Mucosa of gallbladder (tissue), 1 donor: ENCODE measurements around the gene FARS2. TPM values are rescaled to one million over a fixed set of nuclear protein-coding genes. Genes with fewer than 3 reads are reported as not detected.
"Not testable (repeated sequence)": the region's sequence is repeated elsewhere in the genome, so short reads cannot be mapped to it uniquely, and the experiment has no call there.

ENCODE experiments used
- DNase-seq: peaks from one replicate; pipeline ENCODE4 v3.0.0-alpha.2; 2020; ENCODE audit warnings: low spot score
- total RNA-seq: library from RNA; stranded (reverse); gene quantifications from one replicate; pipeline ENCODE4 v1.2.1, GENCODE V29; 2021
- donor health status: DM: no; HTN: no; CAD: no.

The FARS2 gene
- total RNA-seq, 1 donor from 2014 or later, result 15.7 TPM

- DNase-seq, result no peak
Observed at GRCh38 chr6:5786969-5787720, 525.8 kb downstream of the FARS2 start.

- DNase-seq, result not testable (repeated sequence)
Observed at GRCh38 chr6:5789426-5789825, 528.1 kb downstream of the FARS2 start.

GRCh38 chr6:5796555-5796954 is 535.2 kb downstream of the FARS2 start:
- DNase-seq, result not testable (repeated sequence)

GRCh38 chr6:5806406-5806805 is 545.1 kb downstream of the FARS2 start:
- DNase-seq, result not testable (repeated sequence)

- no peak for DNase-seq
Observed at GRCh38 chr6:5809450-5809849, 548.1 kb downstream of the FARS2 start.

- no peak for DNase-seq
Observed at GRCh38 chr6:5811997-5812396, 550.7 kb downstream of the FARS2 start.

GRCh38 chr6:5813625-5814027 is 552.3 kb downstream of the FARS2 start:
- DNase-seq, result no peak

- DNase-seq, result no peak
Observed at GRCh38 chr6:5814116-5814515, 552.8 kb downstream of the FARS2 start.

- no peak for DNase-seq
Observed at GRCh38 chr6:5814901-5815300, 553.6 kb downstream of the FARS2 start.

- no peak for DNase-seq
Observed at GRCh38 chr6:5817869-5818268, 556.6 kb downstream of the FARS2 start.

- DNase-seq, result no peak
Observed at GRCh38 chr6:5818959-5819358, 557.6 kb downstream of the FARS2 start.

Other genes starting within 250 kb of the FARS2 start
- gene PPP1R3G, start 176.2 kb upstream of the FARS2 start, total RNA-seq, result 2.8 TPM
- gene LYRM4, start 563 bp upstream of the FARS2 start, total RNA-seq, result 21.6 TPM